Breast epithelium (tissue), 3 donors: ENCODE results near the gene BRD8.

Experiments used
- POLR2A ChIP-seq: fragments of 450-650 bp; IDR thresholded peaks from one replicate; pipeline ENCODE4 v1.6.1; 2016; ENCODE audit warnings: antibody characterized with exemption, mild to moderate bottlenecking, moderate library complexity
- POLR2AphosphoS5 ChIP-seq, 3 donors: sonication (generic); formaldehyde crosslinking; IDR thresholded peaks; one replicate each; pipeline ENCODE4 v1.6.1; 2017; ENCODE audit warnings: antibody characterized with exemption in 3 of 3
- TF ChIP-seq, protein P1 (sequence below), 3 donors: fragments of 450-650 bp; IDR thresholded peaks; one replicate each; pipeline ENCODE4 v1.5.1; 2016 to 2017; ENCODE audit warnings: antibody characterized with exemption in 3 of 3, mild to moderate bottlenecking in 3 of 3, moderate library complexity in 3 of 3

DNA sequence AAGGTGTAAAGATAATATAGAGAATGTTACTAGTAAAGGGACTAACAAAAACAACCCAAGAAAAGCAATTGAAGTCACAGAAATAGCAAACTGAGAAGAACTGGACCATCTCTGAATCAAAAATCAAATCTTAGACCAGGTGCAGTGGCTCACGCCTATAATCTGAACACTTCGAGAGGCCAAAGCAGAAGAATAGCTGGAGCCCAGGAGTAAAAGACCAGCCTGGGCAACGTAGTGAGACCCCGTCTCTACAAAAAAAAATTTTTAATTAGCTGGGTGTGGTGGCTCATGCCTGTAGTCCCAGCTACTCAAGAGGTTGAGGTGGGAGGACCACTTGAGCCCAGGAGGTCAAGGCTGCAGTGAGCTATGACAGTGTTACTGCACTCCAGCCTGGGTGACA, 67.2 kb downstream of the BRD8 start:
- TF ChIP-seq POLR2AphosphoS5 (IDR thresholded peaks at IDR 0.05) (no peak), POLR2A (no peak)
- TF ChIP-seq, protein P1, sequence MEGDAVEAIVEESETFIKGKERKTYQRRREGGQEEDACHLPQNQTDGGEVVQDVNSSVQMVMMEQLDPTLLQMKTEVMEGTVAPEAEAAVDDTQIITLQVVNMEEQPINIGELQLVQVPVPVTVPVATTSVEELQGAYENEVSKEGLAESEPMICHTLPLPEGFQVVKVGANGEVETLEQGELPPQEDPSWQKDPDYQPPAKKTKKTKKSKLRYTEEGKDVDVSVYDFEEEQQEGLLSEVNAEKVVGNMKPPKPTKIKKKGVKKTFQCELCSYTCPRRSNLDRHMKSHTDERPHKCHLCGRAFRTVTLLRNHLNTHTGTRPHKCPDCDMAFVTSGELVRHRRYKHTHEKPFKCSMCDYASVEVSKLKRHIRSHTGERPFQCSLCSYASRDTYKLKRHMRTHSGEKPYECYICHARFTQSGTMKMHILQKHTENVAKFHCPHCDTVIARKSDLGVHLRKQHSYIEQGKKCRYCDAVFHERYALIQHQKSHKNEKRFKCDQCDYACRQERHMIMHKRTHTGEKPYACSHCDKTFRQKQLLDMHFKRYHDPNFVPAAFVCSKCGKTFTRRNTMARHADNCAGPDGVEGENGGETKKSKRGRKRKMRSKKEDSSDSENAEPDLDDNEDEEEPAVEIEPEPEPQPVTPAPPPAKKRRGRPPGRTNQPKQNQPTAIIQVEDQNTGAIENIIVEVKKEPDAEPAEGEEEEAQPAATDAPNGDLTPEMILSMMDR (IDR thresholded peaks at IDR 0.05) = no peak
